Mononuclear cell (primary cell): ENCODE results near the gene GPR4. TPM values are rescaled to one million over a fixed set of nuclear protein-coding genes. Genes with fewer than 3 reads are reported as not detected.
"Not testable (repeated sequence)": the region's sequence is repeated elsewhere in the genome, so short reads cannot be mapped to it uniquely, and the experiment has no call there.

ENCODE experiments used
- H3K27me3 ChIP-seq: 2 replicates; pipeline ENCODE4 v1.6.0; 2011; ENCODE audit warnings: low read length, control low read depth; ENCODE audit not compliant: insufficient read depth
- H3K4me1 ChIP-seq: 2 replicates; pipeline ENCODE4 v1.5.1; 2011; ENCODE audit warnings: mild to moderate bottlenecking, low read length, control low read depth; ENCODE audit not compliant: insufficient read depth
- H3K4me3 ChIP-seq: 2 replicates; pipeline ENCODE4 v1.5.1; 2011; ENCODE audit warnings: mild to moderate bottlenecking, low read length, moderate library complexity
- H3K9me3 ChIP-seq: 2 replicates; pipeline ENCODE4 v1.5.1; 2011; ENCODE audit warnings: low read depth, mild to moderate bottlenecking, control low read depth, low read length
- total RNA-seq: library from RNA; depleted of rRNA; stranded (reverse); fragments of >200 nt; gene quantifications from one replicate; pipeline ENCODE4 v1.2.3, GENCODE V29; 2012

GPR4 gene
- total RNA-seq, 1 donor = not detected

GRCh38 chr19:45636275-45636674 lies 34.3 kb upstream of the GPR4 start:
- H3K27me3 ChIP-seq = no peaks in the 10 kb centered on the region
- H3K4me1 ChIP-seq = peaks cover 30% of the 10 kb centered on the region
- no peak overlapping the region for H3K4me3 ChIP-seq
- no peaks in the 10 kb centered on the region for H3K9me3 ChIP-seq

- Histone ChIP-seq H3K27me3 (no peaks in the 10 kb centered on the region), H3K9me3 (no peaks in the 10 kb centered on the region), H3K4me1 (no peaks in the 10 kb centered on the region), H3K4me3 (no peak overlapping the region)
Measured at GRCh38 chr19:45632468-45633196, 30.6 kb upstream of the GPR4 start.

GRCh38 chr19:45630463-45630862 lies 28.5 kb upstream of the GPR4 start:
- H3K9me3 ChIP-seq = no peaks in the 10 kb centered on the region
- no peak overlapping the region for H3K4me3 ChIP-seq
- H3K4me1 ChIP-seq = no peaks in the 10 kb centered on the region
- no peaks in the 10 kb centered on the region for H3K27me3 ChIP-seq

- no peaks in the 10 kb centered on the region for H3K9me3 ChIP-seq
- H3K27me3 ChIP-seq = no peaks in the 10 kb centered on the region
- no peak overlapping the region for H3K4me3 ChIP-seq
- H3K4me1 ChIP-seq = no peaks in the 10 kb centered on the region
Measured at GRCh38 chr19:45629704-45630103, 27.7 kb upstream of the GPR4 start.

- not testable (repeated sequence) for H3K4me1 ChIP-seq, H3K27me3 ChIP-seq, H3K4me3 ChIP-seq, H3K9me3 ChIP-seq
Measured at GRCh38 chr19:45628219-45628618, 26.2 kb upstream of the GPR4 start.

GRCh38 chr19:45623984-45624383 lies 22.0 kb upstream of the GPR4 start:
- no peak overlapping the region for H3K4me3 ChIP-seq
- no peaks in the 10 kb centered on the region for H3K9me3 ChIP-seq
- H3K4me1 ChIP-seq = no peaks in the 10 kb centered on the region
- no peaks in the 10 kb centered on the region for H3K27me3 ChIP-seq

- Histone ChIP-seq H3K4me3 (no peak overlapping the region), H3K9me3 (no peaks in the 10 kb centered on the region), H3K27me3 (no peaks in the 10 kb centered on the region), H3K4me1 (no peaks in the 10 kb centered on the region)
Measured at GRCh38 chr19:45621976-45622503, 20.0 kb upstream of the GPR4 start.

GRCh38 chr19:45621389-45621788 lies 19.4 kb upstream of the GPR4 start:
- Histone ChIP-seq H3K27me3 (no peaks in the 10 kb centered on the region), H3K4me3 (no peak overlapping the region), H3K4me1 (no peaks in the 10 kb centered on the region)

GRCh38 chr19:45616704-45617017 lies 14.6 kb upstream of the GPR4 start:
- H3K4me3 ChIP-seq = no peak overlapping the region
- peaks cover 12% of the 10 kb centered on the region for H3K4me1 ChIP-seq
- no peaks in the 10 kb centered on the region for H3K27me3 ChIP-seq
- no peaks in the 10 kb centered on the region for H3K9me3 ChIP-seq

More at GRCh38 chr19:45621389-45621788, 19.4 kb upstream of the GPR4 start:
- no peaks in the 10 kb centered on the region for H3K9me3 ChIP-seq

- Histone ChIP-seq H3K9me3 (no peaks in the 10 kb centered on the region), H3K4me1 (peaks cover 12% of the 10 kb centered on the region), H3K4me3 (no peak overlapping the region), H3K27me3 (no peaks in the 10 kb centered on the region)
Measured at GRCh38 chr19:45615795-45616703, 14.0 kb upstream of the GPR4 start.

- not testable (repeated sequence) for H3K4me3 ChIP-seq, H3K27me3 ChIP-seq, H3K9me3 ChIP-seq
- peaks cover 12% of the 10 kb centered on the region for H3K4me1 ChIP-seq
Measured at GRCh38 chr19:45615056-45615455, 13.0 kb upstream of the GPR4 start.

GRCh38 chr19:45613926-45614725 lies 12.1 kb upstream of the GPR4 start:
- no peaks in the 10 kb centered on the region for H3K27me3 ChIP-seq
- H3K9me3 ChIP-seq = no peaks in the 10 kb centered on the region
- H3K4me3 ChIP-seq = no peak overlapping the region
- peaks cover 12% of the 10 kb centered on the region for H3K4me1 ChIP-seq

GRCh38 chr19:45608948-45609347 lies 6.9 kb upstream of the GPR4 start:
- Histone ChIP-seq H3K9me3 (no peaks in the 10 kb centered on the region), H3K27me3 (no peaks in the 10 kb centered on the region), H3K4me3 (no peak overlapping the region), H3K4me1 (peaks cover 12% of the 10 kb centered on the region)

GRCh38 chr19:45607071-45608029 lies 5.3 kb upstream of the GPR4 start:
- H3K4me3 ChIP-seq = no peak overlapping the region
- peaks cover 8% of the 10 kb centered on the region for H3K4me1 ChIP-seq
- no peaks in the 10 kb centered on the region for H3K9me3 ChIP-seq
- peaks cover 12% of the 10 kb centered on the region for H3K27me3 ChIP-seq
